ENCODE results near the gene ADGRG4.

ADGRG4 gene

DNA sequence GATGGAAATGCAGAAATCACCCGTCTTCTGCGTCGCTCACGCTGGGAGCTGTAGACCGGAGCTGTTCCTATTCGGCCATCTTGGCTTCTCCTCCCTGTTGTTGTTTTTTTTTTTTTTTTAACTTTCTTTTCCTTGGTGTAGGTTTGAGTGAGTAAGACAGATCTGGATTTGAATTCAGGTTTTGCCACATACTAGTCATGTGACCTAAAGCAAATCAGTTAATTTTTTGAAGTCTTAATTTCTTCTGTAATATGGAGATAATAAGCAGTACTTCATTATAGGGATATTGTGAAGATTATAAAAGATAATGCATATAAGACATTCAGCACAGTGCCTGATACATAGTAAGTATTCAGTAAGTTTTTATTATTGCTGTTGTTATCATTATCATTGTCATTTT is 145.4 kb downstream of the ADGRG4 start:
- TF ChIP-seq, protein P1, sequence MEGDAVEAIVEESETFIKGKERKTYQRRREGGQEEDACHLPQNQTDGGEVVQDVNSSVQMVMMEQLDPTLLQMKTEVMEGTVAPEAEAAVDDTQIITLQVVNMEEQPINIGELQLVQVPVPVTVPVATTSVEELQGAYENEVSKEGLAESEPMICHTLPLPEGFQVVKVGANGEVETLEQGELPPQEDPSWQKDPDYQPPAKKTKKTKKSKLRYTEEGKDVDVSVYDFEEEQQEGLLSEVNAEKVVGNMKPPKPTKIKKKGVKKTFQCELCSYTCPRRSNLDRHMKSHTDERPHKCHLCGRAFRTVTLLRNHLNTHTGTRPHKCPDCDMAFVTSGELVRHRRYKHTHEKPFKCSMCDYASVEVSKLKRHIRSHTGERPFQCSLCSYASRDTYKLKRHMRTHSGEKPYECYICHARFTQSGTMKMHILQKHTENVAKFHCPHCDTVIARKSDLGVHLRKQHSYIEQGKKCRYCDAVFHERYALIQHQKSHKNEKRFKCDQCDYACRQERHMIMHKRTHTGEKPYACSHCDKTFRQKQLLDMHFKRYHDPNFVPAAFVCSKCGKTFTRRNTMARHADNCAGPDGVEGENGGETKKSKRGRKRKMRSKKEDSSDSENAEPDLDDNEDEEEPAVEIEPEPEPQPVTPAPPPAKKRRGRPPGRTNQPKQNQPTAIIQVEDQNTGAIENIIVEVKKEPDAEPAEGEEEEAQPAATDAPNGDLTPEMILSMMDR (IDR thresholded peaks at IDR 0.05; ENCODE audit: borderline replicate concordance, control extremely low read depth, extremely low read depth, insufficient read depth, missing control alignments): no peak
- DNase-seq (ENCODE audit: low spot score): no peak
- in situ Hi-C loops (cut with MboI; ENCODE audit: low sequenced_read_pairs, unreplicated experiment): no loop called here

DNA sequence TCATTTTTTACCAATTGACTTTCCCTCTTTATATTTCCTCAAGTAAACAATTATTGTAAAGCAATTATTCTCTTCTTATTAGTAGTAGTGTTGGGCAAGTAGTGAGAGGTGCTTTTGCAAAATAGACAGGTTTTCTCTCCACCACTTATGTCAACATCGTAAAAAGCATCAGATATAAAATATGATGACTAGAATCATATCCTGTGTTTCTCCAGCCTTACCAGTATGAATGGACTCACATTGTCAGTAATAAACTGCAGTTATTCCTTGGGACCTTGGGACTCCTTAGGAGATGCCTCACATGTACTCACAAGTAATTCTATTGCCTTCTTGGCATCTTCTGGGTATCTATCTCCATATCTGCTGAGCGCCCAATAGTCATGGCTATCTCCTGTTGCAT is 146.5 kb downstream of the ADGRG4 start:
- TF ChIP-seq, protein P1 (IDR thresholded peaks at IDR 0.05; ENCODE audit: borderline replicate concordance, control extremely low read depth, extremely low read depth, insufficient read depth, missing control alignments): no peak
- no peak for DNase-seq (ENCODE audit: low spot score)
- in situ Hi-C loops (cut with MboI; ENCODE audit: low sequenced_read_pairs, unreplicated experiment): no loop called here

DNA sequence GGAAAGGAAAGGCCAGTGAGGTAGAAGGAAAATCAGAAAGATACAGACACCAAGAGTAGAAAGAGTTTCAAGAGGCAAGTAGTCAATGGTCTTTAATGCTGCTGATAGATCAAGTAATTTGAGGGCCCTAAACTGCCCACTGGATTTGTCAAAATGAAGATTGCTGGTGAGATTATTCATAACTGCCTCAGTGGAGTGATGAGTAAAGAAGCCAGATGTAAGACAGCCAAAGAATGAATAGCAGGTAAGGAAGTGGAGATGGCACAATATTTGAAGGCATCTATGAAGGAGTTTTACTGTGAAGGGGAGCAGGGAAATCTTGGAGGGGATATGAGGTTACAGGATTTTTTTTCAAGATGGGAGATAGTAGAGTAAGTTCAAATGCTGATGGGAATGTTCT is 147.2 kb downstream of the ADGRG4 start:
- in situ Hi-C loops (cut with MboI; ENCODE audit: low sequenced_read_pairs, unreplicated experiment): no loop called here
- TF ChIP-seq, protein P1 (IDR thresholded peaks at IDR 0.05; ENCODE audit: borderline replicate concordance, control extremely low read depth, extremely low read depth, insufficient read depth, missing control alignments): no peak
- no peak for DNase-seq (ENCODE audit: low spot score)

DNA sequence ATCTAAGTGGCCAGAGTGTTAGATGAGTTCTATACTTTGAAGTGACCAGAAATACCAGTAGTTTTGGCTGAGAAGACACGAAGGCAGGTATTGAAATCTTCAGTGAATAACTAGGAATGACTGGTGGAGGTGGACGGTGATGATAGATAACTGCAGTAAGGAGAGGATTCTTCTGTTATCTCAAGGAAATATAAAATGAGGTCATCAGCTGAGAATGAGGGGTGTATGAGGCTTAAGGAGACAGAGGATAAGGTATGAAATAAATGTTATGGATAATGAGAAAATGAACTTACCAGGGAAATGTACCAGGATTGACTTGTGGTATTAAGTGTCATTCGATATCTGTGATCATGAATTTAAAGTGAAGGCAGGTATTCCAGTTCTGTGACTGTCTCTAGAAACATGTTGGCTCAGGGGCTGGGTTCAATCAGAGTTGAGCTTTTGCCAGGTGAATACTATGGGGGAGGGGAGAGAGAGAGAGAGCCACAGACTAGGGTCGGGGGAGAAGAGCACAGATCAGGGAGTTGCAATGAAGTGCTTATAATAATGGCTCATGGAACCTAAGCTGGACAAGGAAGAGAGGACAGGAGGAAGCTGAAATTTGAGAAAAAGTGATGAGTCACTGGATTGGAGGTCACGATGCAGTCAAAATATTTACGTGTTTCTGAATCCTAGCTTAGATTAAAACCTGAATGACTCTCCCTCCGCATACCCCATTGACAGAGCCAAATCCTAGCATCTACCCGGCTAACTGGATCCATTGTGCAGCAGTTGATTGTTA is 149.5 kb downstream of the ADGRG4 start:
- DNase-seq (ENCODE audit: low spot score): no peak
- TF ChIP-seq, protein P1 (IDR thresholded peaks at IDR 0.05; ENCODE audit: borderline replicate concordance, control extremely low read depth, extremely low read depth, insufficient read depth, missing control alignments): no peak
- in situ Hi-C loops (cut with MboI; ENCODE audit: low sequenced_read_pairs, unreplicated experiment): no loop called here

DNA sequence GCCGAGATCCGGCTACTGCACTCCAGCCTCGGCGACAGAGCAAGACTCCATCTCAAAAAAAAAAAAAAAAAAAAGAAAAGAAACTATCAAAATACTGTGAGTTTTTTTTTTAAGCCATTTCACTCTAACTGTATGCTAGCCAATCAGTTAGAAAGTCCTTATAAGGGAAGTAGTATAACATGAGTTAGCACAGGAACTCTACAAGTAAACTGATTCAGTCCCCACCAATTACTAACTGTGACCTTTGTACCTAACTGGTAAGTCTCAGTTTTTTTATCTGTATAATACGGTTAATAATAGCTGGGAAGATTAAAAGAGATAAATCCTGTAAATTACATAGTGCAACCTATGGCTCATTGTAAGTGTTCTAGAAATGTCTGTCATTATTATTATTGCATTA is 151.9 kb downstream of the ADGRG4 start:
- no peak for DNase-seq (ENCODE audit: low spot score)
- TF ChIP-seq, protein P1 (IDR thresholded peaks at IDR 0.05; ENCODE audit: borderline replicate concordance, control extremely low read depth, extremely low read depth, insufficient read depth, missing control alignments): no peak
- in situ Hi-C loops (cut with MboI; ENCODE audit: low sequenced_read_pairs, unreplicated experiment): no loop called here

DNA sequence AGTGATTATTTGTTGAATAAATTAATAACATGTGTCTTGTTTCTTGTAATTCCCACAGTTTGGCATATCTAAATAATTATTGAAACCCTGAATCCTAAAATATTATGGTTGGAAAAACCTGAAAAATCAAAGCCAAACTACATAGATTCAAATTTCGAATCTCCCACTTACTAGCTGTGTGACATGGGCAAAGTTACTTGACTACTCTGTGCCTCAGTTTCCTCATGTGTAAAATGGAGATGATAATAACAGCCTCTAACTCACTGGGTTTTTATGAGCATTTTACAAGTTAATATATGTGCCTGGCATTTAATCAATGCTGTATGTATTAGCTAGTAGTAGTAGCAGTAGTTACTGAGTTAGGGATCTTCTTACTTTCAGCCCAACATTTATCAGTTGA is 152.4 kb downstream of the ADGRG4 start:
- TF ChIP-seq, protein P1 (IDR thresholded peaks at IDR 0.05; ENCODE audit: borderline replicate concordance, control extremely low read depth, extremely low read depth, insufficient read depth, missing control alignments): no peak
- no peak for DNase-seq (ENCODE audit: low spot score)
- in situ Hi-C loops (cut with MboI; ENCODE audit: low sequenced_read_pairs, unreplicated experiment): no loop called here

Measured in GM13976 (cell line).